AG04450 (cell line): ENCODE data around the gene CCDC91. TPM values are rescaled to one million over a fixed set of nuclear protein-coding genes. Genes with fewer than 3 reads are reported as not detected.

Source experiments
- CTCF ChIA-PET: fragments of 300-600, 350-600 bp; formaldehyde crosslinking; extraction: SDS; loops from one replicate; lab custom pipeline; 2022; ENCODE audit warnings: antibody characterized with exemption, inconsistent platforms; lab: Charles Lee
- POLR2A ChIA-PET: fragments of 350-600 bp; formaldehyde crosslinking; extraction: SDS; loops from one replicate; lab custom pipeline; 2021; ENCODE audit warnings: antibody characterized with exemption, inconsistent platforms; lab: Yijun Ruan, JAX
- DNase-seq: peaks from one replicate; pipeline ENCODE4 v3.0.0-alpha.2; 2011; ENCODE audit warnings: low read depth, low spot score
- H3K27ac ChIP-seq: one replicate; pipeline ENCODE4 v1.5.1; 2012; ENCODE audit warnings: low read depth, low read length, control low read depth
- H3K27me3 ChIP-seq: one replicate; pipeline ENCODE4 v1.6.0; 2012; ENCODE audit warnings: low read length; ENCODE audit not compliant: control insufficient read depth, insufficient read depth
- H3K4me3 ChIP-seq: 2 replicates; pipeline ENCODE4 v1.5.1; 2011; ENCODE audit warnings: mild to moderate bottlenecking, low read depth, low read length, control low read depth
- H3K9me3 ChIP-seq: 2 replicates; pipeline ENCODE4 v1.5.1; 2012; ENCODE audit warnings: low read length; ENCODE audit not compliant: control insufficient read depth, insufficient read depth
- polyA minus RNA-seq: library from RNA; depleted of rRNA, polyadenylated mRNA; stranded (reverse); fragments of >200 nt; gene quantifications from 2 replicates; pipeline ENCODE4 v1.2.3, GENCODE V29; 2011; rRNA and poly(A)+ RNA removed
- polyA plus RNA-seq: library from polyadenylated mRNA; depleted of rRNA; stranded (reverse); fragments of >200 nt; gene quantifications from 2 replicates; pipeline ENCODE4 v1.2.3, GENCODE V29; 2011; rRNA removed
- TF ChIP-seq, protein P1 (sequence below): IDR thresholded peaks from 2 replicates; pipeline ENCODE4 v1.5.1; 2011; ENCODE audit warnings: low read depth, low read length, control low read depth, inconsistent platforms

Gene CCDC91, protein sequence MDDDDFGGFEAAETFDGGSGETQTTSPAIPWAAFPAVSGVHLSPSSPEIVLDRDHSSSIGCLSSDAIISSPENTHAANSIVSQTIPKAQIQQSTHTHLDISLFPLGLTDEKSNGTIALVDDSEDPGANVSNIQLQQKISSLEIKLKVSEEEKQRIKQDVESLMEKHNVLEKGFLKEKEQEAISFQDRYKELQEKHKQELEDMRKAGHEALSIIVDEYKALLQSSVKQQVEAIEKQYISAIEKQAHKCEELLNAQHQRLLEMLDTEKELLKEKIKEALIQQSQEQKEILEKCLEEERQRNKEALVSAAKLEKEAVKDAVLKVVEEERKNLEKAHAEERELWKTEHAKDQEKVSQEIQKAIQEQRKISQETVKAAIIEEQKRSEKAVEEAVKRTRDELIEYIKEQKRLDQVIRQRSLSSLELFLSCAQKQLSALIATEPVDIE
- polyA plus RNA-seq (13.6 and 21.0 TPM in 2 replicates), polyA minus RNA-seq (19.9 and 20.8 TPM in 2 replicates)

DNA sequence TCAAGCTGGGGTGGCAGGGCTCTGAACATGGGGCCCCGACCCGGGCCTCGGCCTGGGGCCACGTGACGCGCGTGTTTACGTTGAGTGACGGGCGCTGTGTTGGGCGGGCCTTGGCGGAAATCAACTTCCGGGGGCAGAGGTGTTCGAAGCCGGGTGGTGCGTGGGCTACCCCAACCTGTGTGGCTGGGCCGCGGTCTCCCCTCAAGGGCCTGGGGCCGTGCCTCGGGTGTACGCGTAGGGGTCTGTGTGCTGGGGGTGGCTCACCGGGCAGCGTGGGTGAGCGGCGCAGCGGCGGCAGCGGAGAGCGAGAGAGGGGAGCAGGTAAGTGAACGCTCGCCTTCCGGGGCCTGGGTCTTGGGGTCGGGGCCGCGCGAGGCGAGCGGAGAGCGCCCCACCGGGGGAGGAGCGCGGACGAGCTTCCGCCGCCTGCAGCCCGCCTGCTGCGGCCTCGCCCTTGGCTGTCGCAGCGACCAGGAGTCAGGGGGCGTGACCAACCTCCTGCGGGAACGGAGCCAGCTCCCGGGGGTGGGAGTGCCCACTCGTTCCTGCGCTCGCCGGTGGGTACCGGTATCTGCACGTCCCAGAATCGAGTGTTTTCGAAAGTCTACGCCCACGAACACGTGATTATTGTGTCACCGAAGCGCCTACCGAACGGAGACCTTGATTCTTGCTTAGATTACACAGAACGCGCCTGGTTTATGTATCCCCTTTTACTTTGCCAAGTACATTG lies at the start of gene CCDC91:
TSS of gene CCDC91 (plus strand) at position 136 of the 730 bp plus-strand sequence. CDS start 66,760 bp downstream, outside the sequence.
- ChIA-PET POLR2A (interaction anchor here (0.6 to 1.0 kb wide), 2 partner anchors 19 to 506 kb away, joined by 3 to 4 read pairs; no protein-coding TSS in a partner anchor), CTCF (interaction anchor here (0.6 to 0.7 kb wide), 2 partner anchors 10 to 458 kb away, joined by 3 read pairs; no protein-coding TSS in a partner anchor)
- H3K27ac ChIP-seq: peak within 1 kb of the TSS; percentile 96
- peak; percentile 55 for DNase-seq
- no peaks in the 10 kb centered on the region for H3K27me3 ChIP-seq
- TF ChIP-seq, protein P1, sequence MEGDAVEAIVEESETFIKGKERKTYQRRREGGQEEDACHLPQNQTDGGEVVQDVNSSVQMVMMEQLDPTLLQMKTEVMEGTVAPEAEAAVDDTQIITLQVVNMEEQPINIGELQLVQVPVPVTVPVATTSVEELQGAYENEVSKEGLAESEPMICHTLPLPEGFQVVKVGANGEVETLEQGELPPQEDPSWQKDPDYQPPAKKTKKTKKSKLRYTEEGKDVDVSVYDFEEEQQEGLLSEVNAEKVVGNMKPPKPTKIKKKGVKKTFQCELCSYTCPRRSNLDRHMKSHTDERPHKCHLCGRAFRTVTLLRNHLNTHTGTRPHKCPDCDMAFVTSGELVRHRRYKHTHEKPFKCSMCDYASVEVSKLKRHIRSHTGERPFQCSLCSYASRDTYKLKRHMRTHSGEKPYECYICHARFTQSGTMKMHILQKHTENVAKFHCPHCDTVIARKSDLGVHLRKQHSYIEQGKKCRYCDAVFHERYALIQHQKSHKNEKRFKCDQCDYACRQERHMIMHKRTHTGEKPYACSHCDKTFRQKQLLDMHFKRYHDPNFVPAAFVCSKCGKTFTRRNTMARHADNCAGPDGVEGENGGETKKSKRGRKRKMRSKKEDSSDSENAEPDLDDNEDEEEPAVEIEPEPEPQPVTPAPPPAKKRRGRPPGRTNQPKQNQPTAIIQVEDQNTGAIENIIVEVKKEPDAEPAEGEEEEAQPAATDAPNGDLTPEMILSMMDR: 0 out of 2 replicates have a peak, but pooled peaks have one; percentile 6
- peaks cover 8% of the 10 kb centered on the region for H3K9me3 ChIP-seq
- peak within 1 kb of the TSS; percentile 93 for H3K4me3 ChIP-seq

DNA sequence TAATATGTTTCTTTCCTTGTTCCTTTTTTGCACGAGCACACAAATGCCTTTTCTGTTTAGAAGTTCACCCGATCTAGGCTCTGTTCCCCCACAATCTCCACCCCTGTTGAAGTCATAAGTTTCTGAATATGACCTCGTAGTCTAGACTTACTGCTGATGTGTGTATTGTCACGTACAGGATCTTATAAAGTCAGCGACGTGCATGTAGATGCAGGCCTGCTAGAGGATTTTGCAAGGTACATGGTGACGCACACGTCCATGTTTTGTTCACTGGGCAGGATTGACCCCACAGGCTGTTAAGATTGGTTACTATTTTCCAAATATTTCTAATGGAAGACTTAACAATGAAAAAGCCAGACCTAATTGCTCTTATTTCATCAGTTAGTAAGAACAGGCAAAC lies 46.2 kb upstream of the CCDC91 start:
- CTCF ChIA-PET: no interaction called here

DNA sequence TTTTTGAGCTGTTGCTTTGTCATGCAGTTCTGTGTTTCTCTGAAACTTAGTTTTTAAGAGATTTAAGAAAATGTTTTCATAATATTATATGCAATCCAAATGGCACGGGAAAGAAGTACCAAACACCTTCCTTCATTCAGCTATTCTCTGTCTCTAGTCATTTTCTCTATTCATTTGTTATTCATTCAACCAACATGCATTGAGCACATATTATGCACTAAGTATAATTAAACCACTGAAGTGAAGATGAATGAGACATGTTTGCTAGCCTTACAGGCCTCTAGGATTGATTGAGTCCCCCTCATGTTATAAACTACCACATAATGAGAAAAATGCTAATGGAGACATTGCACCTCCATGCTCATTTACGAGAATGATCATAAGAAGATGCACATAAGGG lies 45.7 kb upstream of the CCDC91 start:
- H3K27me3 ChIP-seq: no peaks in the 10 kb centered on the region
- H3K9me3 ChIP-seq: no peaks in the 10 kb centered on the region
- DNase-seq: no peak
- POLR2A ChIA-PET: no interaction called here
- H3K4me3 ChIP-seq: no peak overlapping the region
- CTCF ChIA-PET: no interaction called here
- H3K27ac ChIP-seq: no peak overlapping the region
- TF ChIP-seq, protein P1: no peak

More for the DNA sequence above, 46.2 kb upstream of the CCDC91 start:
- Histone ChIP-seq H3K4me3 (no peak overlapping the region), H3K27me3 (no peaks in the 10 kb centered on the region), H3K9me3 (no peaks in the 10 kb centered on the region), H3K27ac (no peak overlapping the region)
- TF ChIP-seq, protein P1: no peak
- DNase-seq: no peak
- POLR2A ChIA-PET: no interaction called here

DNA sequence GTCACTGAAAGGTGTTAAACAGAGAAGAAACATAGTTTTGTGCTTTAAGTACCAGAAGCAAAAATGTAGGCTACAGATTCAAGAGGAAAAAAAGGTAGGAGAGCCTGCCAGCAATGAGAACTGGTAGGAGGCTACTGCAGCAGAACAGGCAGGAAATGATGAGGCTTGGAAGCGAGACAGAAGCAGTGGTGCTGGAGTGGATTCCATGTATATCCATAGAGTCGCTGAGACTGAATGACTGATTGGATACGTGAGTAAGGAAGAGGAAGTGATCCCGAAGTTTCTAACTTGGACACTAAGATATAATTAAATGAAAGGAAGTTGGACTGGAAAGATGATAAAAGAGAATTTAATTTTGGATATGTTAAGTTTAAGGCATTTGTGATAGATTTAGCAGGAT lies 45.0 kb upstream of the CCDC91 start:
- Histone ChIP-seq H3K27ac (no peak overlapping the region), H3K9me3 (no peaks in the 10 kb centered on the region), H3K4me3 (no peak overlapping the region), H3K27me3 (no peaks in the 10 kb centered on the region)
- POLR2A ChIA-PET: no interaction called here
- TF ChIP-seq, protein P1: no peak
- CTCF ChIA-PET: no interaction called here
- no peak for DNase-seq
